Astrocyte (in vitro differentiated cells and primary cell): ENCODE measurements around the gene LMX1A.

Source experiments
- EZH2 ChIP-seq: IDR thresholded peaks from 2 replicates; pipeline ENCODE4 v1.6.1; 2012; ENCODE audit warnings: mild to moderate bottlenecking, low read length, inconsistent platforms; ENCODE audit not compliant: insufficient read depth
- TF ChIP-seq, protein P1 (sequence below): IDR thresholded peaks from 2 replicates; pipeline ENCODE4 v1.5.1; 2011; ENCODE audit warnings: low read depth, mild to moderate bottlenecking, inconsistent platforms, low read length, moderate library complexity; ENCODE audit not compliant: insufficient read depth

DNA sequence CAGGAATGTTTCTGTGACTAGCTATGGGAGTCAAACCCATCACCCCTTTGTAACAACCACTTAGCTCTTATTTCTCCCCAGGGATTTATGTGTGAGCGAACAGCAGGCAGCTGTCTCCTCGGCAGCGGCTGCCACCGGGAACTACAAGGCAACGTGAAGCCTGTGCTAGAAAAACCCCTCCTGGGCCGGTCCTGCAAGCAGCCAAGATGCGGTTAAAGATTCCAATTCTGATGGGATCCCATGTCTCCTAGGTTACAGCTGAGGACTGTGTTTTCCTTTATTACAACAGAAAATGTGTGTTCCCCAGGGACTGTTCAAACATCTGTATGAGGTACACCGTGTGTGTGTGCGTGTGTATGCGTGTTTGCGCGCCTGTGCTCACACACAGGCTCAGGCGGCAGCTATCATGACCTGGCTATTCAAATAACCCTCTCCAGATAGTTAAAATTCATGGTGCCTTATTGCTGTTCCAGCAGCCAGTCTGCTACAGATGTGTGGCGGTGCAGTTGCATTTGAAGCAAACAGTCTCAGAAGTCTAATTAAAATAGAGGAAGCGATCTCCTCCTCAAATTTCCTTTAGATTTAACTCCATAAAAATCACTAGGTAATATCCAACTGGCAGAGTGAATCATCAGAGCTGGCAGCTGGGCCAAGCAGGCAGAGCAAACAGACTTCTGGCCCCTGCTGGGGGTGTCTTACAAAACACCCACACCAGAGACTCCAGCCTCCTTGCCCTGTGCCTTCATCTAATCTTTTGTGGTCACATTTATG, 68.0 kb downstream of the LMX1A start:
- TF ChIP-seq, protein P1, sequence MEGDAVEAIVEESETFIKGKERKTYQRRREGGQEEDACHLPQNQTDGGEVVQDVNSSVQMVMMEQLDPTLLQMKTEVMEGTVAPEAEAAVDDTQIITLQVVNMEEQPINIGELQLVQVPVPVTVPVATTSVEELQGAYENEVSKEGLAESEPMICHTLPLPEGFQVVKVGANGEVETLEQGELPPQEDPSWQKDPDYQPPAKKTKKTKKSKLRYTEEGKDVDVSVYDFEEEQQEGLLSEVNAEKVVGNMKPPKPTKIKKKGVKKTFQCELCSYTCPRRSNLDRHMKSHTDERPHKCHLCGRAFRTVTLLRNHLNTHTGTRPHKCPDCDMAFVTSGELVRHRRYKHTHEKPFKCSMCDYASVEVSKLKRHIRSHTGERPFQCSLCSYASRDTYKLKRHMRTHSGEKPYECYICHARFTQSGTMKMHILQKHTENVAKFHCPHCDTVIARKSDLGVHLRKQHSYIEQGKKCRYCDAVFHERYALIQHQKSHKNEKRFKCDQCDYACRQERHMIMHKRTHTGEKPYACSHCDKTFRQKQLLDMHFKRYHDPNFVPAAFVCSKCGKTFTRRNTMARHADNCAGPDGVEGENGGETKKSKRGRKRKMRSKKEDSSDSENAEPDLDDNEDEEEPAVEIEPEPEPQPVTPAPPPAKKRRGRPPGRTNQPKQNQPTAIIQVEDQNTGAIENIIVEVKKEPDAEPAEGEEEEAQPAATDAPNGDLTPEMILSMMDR = no peak
- no peak for TF ChIP-seq EZH2
